HG02798 (cell line): Measurements from ENCODE around the gene COL4A5.
A peak's percentile ranks its signal among the peaks of the same experiment; 100 is the strongest.
"Not testable (repeated sequence)": the region's sequence is repeated elsewhere in the genome, so short reads cannot be mapped to it uniquely, and the experiment has no call there.

Experiments used
- ATAC-seq: cut with Tn5 transposase; IDR thresholded peaks from one replicate; pipeline ENCODE4 v1.9.1; 2021; ENCODE audit warnings: mild to moderate bottlenecking; ENCODE audit not compliant: unreplicated experiment, poor library complexity

COL4A5 gene

DNA sequence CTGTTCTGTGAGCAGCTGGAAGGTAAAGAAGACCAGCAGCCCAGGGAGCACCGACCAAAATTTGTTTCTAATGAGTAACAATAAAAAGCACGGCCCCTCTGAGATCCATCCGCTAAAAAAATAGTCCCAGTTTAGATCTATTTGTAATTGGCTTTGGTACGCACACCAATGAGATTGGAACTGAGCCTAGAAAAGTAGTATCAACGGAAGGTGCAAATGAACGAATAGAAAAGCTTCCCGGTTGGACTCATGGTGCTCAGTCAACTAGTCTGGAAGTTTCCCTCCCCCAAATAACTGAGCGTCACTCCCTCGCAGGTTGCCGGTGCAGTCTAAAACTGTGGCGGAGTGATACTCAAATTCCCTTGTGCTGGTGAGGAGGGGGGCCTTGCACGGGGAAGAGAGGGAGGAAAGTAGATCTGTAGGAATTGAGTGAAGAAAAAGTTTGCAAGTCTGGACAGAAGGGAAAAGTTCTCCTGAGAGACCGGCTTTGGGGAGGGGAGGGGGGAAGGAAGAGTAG lies at the start of gene COL4A5:
Gene COL4A5 (plus strand): TSS at position 413 of the 517 bp plus-strand sequence. CDS start 288 bp downstream, outside the sequence.
- no peak for ATAC-seq

DNA sequence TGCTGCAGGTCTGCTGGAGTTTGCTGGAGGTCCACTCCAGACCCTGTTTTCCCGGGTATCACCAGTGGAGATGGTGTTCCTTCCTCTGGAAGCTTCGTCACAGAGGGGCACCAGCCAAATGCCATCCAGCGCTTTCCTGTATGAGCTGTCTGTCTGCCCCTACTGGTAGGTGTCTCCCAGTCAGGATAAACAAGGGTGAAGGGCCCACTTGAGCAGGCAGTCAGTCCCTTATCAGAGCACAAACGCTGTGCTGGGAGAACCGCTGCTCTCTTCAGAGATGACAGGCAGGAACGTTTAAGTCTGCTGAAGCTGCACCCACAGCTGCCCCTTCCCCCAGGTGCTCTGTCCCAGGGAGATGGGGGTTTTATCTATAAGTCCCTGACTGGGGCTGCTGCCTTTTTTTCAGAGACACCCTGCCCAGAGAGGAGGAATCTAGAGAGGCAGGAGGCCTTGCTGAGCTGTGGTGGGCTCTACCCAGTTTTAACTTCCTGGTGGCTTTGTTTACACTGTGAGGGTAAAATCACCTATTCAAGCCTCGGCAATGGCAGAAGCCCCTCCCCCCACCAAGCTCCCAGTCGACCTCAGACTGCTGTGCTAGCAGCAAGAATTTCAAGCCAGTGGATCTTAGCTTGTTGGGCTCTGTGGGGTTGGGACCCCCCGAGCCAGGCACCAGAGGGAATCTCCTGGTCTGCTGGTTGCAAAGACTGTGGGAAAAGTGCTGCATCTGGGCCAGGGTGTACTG lies 48.5 kb upstream of the COL4A5 start:
- not testable (repeated sequence) for ATAC-seq

- no peak for ATAC-seq
Observed at GRCh38 chrX:108396188-108396891, 43.3 kb upstream of the COL4A5 start.

DNA sequence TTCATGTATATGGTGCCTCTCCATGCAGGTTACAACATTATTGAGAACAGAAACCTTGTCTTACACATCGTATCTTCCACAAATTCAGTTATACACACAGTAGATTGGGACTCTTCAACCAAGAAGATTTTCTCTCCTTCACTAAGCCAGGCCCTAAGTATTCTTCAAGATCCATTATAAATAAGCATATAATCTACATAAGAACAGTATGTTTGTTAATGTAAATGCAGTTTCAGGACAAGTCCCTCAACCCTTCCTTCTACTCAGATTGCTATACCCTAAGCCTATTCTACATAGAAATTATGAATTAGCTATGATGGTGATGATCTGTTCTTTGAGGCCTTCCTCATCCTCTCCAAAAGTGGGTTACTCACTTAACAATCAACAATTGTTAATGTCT lies 42.7 kb upstream of the COL4A5 start:
- no peak for ATAC-seq

GRCh38 chrX:108397627-108398391 lies 41.8 kb upstream of the COL4A5 start:
- ATAC-seq, result no peak

DNA sequence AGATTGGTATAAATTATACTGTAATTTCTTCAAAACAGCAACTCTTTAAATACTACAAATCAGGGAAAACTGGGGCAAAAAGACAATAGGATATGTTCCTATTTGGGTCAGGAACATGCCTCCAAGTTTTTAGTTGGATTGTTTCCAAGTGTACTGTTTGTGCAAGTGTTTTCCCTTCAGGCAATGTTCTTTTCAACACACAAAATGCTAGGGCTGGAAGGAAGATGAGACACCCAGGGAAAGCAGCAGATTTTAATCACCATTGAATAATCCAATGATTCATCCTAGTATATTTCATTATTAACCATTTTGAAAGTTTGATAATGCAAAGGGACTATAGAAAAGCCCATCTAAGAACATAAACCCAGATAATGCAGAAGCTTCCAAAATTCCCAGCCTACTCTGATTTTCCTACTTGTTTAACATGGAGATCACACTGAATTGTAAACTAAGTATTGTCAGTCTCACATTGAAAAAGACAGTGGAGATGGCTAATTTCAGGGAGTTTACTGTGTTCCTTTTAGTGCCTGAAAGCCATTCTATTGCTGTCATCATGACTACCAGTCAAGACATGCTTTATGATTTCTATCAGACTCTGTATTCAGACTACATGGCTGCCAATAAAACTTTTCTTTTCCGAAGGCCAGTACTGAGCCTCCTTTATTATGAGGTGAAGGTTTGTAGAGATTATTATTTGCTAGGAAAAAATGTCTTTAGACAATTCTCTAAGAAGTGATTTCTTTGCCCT lies 40.0 kb upstream of the COL4A5 start:
- ATAC-seq, result no peak

GRCh38 chrX:108412783-108413182 lies 26.9 kb upstream of the COL4A5 start:
- no peak for ATAC-seq

DNA sequence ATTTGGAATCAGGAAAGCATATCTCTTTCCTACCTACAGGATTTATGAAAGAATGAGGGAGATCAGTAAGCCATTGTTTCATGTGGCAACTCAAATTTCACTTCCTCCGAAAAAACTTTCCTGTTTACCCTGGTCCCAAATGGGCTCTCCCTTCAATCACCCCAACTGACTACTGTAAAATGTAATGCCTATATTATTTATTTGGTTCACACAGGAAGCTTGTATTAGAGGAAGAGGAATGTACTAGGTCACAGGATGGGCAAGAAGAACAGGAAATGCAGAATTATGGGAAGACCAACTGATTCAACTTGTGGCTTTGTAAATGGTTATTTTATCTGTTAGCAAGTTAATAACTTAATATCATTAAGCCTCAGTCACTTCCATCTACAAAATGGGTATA lies 24.5 kb upstream of the COL4A5 start:
- ATAC-seq, result no peak

DNA sequence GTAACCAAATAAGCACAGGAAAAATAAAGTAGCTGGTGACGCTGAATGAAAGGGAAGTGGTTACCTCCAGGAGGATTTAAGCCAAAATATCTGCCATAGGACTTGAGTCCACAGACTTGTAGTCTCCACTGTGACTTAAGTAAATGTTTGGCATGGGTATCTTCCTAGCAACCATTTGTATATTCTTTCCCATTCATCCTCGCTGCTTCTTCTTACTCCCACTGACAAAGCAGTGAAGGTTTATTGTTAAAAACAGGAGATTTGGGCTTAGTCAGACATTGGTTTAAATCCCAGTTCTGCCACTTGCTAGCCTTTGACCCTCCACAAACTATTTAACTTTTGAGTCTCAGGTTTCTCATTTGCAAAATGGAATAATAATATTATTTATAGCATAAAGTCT lies 23.7 kb upstream of the COL4A5 start:
- ATAC-seq, result no peak

GRCh38 chrX:108417257-108417656 lies 22.4 kb upstream of the COL4A5 start:
- peak; percentile 73 for ATAC-seq

- ATAC-seq, result no peak
Observed at GRCh38 chrX:108419401-108419800, 20.2 kb upstream of the COL4A5 start.

- ATAC-seq, result no peak
Observed at GRCh38 chrX:108420481-108420880, 19.2 kb upstream of the COL4A5 start.

GRCh38 chrX:108426262-108426661 lies 13.4 kb upstream of the COL4A5 start:
- ATAC-seq, result no peak

DNA sequence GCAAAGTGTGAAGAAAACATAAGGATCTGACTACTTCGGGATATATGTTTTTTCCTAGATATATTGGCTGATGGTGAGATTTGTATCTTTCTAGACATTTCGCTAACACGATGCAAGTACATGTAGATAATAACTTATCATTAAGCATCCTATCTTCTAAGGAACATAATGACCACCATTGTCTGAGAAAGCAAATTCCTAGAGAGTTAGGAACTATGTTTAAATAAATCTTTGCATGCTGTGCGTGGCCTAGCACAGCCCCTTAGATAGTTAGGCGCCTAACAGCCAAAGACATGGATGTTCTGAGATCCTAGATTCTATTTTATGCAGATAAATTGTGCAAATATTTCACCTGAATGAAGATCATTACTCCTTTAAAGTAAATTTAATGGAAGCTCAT lies 4.4 kb upstream of the COL4A5 start:
- no peak for ATAC-seq

DNA sequence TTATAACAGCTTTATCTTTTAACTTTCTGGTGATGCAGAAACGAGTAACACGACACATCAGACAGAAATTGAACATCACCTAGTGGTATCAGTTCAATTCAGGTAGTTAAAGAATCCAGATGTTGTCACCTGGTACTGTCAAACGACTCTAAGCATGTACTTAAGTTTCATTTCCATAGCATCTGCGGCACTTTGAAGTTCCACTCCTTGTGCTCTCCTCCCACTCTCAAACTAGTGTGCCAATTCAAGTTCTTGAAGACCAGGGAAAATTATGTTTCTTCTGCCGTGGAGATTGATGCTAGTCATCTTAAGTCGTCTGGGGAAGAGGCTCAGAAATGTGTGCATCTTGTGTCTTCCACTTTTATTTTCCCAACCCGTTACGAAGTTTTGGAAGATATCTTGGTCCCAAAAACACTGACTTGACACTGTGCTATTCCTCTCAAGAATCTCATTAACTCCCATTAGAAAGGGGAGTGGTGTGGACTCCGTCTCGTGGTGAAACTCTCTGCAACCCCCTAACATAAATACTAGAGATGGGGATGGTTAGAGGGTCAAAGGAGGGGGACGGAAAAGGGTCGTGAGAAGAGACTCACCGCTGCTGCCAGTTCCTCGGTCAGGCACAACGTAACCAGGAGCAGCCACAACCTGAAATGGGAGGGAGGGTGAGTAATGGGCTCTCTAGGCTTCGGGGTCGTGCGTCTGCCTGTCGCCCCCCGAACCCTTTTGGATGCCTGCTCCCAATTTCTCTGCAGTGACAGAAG lies 2.1 kb upstream of the COL4A5 start:
- no peak for ATAC-seq

DNA sequence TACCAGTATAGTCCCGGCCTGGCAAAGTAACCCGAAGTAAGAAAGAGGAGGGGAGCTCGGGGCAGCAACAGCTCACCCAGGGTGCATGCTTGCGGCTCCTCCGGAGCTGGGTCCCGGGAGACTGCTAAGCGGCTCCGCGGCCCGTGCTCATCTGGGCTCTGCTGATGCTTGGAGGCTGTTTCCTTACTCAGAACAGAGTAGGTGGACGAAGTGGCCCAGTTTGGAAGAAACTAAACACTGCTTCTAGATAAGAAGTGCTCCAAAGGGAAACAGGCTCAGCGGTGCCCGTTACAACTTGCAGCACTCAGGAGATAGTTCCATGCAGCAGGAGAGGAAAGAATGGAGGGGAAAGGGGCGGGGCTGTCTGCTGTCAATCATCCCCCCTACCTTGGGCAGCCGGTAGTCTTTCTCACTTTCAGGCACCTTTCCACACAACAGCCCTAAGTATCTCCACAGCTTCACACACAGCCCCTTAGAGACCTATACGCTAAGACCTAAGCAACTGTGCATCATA lies 1.5 kb upstream of the COL4A5 start, which contains the start of gene COL4A6:
Gene COL4A6 (minus strand): TSS at position 313 of the 514 bp plus-strand sequence. CDS start 226 bp downstream, at position 87.
- ATAC-seq, result no peak

- no peak for ATAC-seq
Observed at GRCh38 chrX:108439961-108440696, 491 bp downstream of the COL4A5 start.

DNA sequence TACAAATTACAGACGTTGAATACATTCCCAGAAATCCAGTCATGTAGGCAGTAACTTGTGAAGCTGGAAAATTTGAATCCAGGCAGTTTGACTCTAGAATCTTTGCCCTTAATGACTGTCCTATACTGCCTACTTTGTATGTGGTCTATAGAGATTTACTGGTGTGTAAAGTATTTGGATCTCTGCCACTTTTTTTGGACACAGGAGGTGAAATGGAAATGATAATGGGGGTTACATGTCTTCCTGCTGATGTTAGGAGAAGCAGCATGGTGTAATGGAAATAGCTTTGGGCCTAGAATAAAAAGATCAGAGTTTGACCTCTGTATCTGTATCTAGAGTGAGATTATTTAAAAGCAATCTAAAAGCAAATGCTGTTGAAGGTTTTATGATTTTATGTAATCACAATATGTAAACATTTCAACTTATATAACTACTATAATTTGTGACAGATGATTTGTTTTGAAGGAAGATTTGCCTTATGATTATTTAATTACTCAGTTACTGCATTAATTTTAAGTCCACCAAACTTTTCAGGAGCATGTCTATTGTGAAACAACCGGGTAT lies 3.3 kb downstream of the COL4A5 start:
- no peak for ATAC-seq
